NCI-H2029 treated with DMSO at 0.1 percent for 48 hours (cell line): ENCODE measurements around the gene EIF4E1B.
A peak's percentile ranks its signal among the peaks of the same experiment; 100 is the strongest.
"Not testable (repeated sequence)": the region's sequence is repeated elsewhere in the genome, so short reads cannot be mapped to it uniquely, and the experiment has no call there.

ENCODE experiments used
- DNase-seq: peaks from one replicate; lab custom pipeline; 2025; lab: John Stamatoyannopoulos, UW

The EIF4E1B gene, protein sequence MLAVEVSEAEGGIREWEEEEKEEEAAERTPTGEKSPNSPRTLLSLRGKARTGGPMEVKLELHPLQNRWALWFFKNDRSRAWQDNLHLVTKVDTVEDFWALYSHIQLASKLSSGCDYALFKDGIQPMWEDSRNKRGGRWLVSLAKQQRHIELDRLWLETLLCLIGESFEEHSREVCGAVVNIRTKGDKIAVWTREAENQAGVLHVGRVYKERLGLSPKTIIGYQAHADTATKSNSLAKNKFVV

DNA sequence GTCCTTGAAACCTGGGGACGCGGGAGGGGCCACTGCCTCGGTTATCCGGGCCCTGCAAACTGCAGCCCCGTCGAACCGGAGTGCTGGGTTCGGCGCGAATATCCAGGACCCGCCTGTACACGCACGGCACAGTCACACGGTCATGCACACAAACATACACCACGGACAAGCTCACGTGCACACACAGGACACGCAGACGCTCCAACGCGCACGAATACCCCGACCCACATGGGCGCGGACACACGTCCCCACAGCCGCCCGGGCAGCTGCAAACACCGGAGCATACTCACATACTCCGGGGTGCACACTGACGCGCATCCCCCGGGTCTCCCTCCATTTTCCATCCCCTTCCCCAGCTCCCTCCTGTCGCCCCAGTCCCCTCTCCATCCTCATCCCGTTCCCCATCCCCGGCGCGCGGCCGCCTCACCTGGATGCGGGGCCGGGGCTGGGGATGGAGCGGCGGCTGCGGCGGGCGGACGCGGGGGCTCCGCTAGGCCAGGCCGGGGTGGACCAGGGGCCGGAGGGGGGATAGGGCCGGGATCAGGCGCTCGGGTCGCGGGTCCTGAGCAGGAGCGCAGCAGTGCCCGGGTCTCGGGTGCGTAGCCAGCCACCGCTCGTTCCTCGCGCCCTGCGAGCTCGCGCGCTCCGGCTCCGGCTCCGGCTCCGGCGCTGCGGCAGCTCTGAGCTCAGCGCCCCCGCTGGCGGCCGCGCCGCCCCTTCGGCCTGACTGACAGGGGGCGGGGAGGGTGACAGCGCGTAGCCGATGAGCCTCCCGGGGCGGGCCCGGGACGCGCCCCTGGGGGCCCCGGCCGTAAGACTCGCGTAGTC is at the start of gene EIF4E1B, which contains the start of gene SNCB:
EIF4E1B (plus strand) TSS at position 823 of the 828 bp plus-strand sequence. CDS start 12,113 bp downstream, outside the sequence.
SNCB (minus strand) TSS at position 682 of the 828 bp plus-strand sequence. CDS start 880 bp downstream, outside the sequence.
- DNase-seq = no peak

DNA sequence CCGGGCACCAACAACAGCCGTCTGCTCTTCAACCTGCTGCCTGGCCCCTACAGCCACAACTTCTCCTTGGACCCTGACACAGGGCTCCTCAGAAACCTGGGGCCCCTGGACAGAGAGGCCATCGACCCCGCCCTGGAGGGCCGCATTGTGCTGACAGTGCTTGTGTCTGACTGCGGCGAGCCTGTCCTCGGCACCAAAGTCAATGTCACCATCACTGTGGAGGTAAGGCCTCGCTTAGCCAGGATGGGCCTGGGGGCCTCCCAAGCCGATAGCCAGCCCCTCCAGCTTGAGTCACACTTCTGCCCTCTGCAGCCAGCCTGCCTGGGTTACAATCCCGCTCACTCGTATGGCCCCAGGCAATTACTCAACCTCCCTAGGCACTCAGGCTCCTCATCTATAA is 49.1 kb upstream of the EIF4E1B start:
- no peak for DNase-seq

DNA sequence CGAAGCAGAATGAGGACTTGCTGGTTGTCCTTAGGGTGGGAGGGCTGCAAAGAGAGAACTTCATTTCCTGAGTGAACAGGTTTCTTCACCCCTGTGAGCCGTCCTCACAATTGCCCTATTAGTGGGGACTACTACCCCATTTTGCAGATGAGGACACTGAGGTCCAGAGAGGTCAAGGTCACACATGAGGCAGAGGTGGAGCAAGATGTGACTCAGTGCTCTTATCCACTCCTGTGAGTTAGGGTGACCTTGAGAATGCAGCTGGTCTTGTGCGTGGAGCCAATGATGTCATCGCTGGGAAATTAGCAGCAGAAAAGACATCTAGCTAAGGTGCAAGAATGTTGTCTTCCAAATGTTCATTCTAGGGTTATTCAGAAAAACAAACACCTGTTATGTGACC is 47.4 kb upstream of the EIF4E1B start:
- no peak for DNase-seq

DNA sequence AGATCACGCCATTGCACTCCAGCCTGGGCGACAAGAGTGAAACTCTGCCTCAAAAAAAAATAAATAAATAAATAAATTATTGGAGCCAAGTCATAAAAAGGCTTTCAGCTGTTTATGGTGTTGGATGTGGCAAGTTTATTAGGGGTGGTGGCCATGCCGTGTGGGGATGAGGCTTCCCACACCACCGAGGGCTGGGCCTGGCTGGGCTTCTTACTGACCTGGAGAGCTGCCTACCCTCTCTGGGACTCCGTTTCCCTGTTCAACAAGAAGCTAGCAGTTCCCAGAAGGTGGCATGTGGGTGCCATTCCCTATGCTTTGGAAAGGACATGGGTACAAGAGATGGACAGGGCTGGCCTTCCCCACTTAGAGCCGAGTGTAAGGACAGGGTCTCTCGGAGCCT is 43.1 kb upstream of the EIF4E1B start:
- DNase-seq = no peak

DNA sequence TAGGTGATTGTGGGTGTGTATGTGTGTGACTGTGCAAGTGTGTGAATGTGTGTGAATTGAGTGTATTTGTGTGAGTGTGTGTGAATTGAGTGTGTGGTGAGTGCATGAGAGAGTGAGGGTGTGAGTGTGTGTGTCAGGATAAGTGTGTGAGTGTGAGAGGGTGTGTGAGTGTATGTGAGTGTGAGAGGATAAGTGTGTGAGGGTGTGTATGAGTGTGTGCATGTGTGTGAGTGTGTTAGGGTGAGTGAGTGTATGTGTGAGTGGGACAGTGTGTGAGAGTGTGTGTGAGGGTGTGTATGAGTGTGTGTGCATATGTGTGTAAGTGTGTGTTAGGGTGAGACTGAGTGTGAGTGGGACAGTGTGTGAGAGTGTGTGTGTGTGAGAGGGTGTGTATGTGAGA is 42.2 kb upstream of the EIF4E1B start:
- DNase-seq = no peak

DNA sequence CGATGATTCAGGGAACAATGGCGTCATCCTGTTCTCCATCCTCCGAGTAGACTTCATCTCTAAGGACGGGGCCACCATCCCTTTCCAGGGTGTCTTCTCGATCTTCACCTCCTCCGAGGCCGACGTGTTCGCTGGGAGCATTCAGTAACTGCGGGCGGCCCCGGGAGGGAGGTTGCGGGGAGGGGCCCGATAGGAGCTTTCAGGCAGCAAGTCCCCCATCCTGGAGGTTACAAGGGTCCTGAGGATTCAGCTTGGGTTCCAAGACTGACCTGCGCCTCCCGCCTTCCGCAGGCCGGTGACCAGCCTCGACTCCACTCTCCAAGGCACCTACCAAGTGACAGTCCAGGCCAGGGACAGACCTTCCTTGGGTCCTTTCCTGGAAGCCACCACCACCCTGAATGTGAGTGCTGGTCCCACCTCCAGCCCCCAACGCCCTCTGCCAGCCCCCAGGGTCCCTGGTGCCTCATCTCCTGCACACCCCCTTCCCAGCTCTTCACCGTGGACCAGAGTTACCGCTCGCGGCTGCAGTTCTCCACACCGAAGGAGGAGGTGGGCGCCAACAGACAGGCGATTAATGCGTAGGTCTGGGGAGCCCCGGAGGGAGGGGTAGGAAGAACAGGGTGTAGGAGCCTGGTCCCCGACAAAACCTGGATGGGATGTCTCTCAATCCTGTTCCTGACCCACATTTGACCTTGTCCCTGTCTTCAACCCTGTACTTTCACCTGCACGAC is 41.3 kb upstream of the EIF4E1B start:
- DNase-seq = no peak

DNA sequence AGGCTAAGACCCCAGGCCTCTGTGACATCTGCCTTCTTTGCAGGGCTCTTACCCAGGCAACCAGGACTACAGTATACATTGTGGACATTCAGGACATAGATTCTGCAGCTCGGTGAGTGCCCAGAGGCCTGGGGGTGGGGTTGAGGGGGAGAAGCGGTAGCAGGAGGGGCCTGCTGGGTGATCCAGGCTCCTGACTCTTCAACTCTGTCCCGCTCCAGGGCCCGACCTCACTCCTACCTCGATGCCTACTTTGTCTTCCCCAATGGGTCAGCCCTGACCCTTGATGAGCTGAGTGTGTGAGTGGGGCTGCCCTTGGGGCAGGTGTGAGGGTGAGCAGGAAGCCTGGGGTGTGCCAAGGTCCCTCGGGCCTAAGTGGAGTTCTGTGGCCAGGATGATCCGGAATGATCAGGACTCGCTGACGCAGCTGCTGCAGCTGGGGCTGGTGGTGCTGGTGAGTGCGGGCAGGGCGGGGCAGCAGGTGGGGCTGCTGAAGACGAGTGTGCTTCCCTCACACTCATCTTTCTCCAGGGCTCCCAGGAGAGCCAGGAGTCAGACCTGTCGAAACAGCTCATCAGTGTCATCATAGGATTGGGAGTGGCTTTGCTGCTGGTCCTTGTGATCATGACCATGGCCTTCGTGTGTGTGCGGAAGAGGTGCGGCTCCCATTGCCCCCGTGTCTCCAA is 40.3 kb upstream of the EIF4E1B start:
- peak; percentile 58 for DNase-seq

DNA sequence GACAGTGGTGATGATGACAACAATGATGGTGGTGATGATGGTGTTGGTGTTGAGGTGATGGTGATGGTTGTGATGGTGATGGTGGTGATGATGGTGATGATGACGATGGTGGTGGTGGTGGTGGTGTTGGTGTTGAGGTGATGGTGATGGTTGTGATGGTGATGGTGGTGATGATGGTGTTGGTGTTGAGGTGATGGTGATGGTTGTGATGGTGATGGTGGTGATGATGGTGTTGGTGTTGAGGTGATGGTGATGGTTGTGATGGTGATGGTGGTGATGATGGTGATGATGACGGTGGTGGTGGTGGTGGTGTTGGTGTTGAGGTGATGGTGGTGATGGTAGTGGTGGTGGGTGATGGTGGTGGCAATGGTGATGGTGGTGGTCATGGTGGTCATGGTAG is 38.8 kb upstream of the EIF4E1B start:
- not testable (repeated sequence) for DNase-seq

DNA sequence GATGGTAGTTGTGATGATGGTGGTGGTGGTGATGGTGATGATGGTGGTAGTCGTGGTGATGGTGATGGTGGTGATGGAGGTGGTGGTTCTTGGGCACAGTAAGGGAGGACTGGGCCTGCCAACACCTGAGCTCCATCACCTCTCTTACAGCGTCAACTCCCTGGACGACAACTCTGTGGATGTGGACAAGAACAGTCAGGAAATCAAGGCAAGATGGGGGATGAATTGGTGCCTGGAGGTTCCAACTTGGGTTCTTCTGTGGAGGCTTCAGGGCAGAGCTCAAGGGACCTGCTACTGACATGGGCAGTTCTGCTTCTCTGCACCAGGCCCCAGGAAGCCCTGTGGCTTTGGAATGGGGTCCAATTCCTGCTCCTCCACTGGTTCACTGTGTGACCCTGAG is 37.9 kb upstream of the EIF4E1B start:
- no peak for DNase-seq

DNA sequence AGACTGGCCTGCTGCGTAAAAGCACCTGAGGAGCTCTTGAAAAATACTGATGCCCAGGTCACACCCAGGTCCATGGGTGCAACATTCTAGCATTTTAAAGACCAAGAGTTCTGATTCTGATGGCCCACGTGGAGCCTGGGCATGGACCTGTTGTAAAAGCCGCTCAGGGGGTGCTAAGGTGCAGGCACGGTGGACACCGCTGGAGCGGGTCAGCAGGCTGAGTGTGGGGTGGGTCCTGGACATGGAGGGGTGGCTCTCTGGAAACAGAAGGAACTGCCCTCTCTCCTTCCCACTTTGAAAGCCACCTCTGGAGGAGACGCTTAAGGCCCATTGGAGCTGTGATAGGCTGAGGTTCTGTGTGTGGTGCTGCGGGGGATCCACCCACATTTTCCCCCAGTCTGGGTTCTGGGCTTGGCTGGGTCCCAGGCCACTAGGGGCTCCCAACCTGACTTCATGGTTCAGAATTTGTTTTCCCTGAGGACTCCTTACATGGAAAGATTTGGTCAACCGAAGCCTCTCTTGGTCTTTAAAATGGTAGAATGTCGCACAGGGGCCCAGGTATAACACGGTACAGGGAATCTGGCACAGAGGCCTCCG is 37.1 kb upstream of the EIF4E1B start:
- no peak for DNase-seq

DNA sequence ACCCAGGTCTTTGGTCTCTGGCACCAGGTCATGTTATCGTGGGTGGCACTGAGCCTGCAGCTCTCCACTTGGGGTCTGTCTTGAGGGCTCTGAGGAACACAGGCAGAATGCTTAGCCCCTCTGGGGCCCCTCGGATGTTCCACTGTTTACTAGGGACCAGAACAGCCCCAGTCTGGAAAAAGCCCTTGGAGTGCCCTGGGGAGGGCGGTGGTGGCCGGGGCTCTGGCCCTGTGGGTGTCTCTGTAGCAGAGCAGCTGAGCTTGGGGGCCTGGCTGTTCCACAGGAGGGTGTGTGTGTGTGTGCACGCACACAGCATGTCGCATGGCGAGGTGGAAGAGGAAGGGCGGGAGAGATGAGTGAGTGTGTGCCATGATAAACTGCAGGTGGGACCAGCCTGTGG is 35.9 kb upstream of the EIF4E1B start:
- no peak for DNase-seq

DNA sequence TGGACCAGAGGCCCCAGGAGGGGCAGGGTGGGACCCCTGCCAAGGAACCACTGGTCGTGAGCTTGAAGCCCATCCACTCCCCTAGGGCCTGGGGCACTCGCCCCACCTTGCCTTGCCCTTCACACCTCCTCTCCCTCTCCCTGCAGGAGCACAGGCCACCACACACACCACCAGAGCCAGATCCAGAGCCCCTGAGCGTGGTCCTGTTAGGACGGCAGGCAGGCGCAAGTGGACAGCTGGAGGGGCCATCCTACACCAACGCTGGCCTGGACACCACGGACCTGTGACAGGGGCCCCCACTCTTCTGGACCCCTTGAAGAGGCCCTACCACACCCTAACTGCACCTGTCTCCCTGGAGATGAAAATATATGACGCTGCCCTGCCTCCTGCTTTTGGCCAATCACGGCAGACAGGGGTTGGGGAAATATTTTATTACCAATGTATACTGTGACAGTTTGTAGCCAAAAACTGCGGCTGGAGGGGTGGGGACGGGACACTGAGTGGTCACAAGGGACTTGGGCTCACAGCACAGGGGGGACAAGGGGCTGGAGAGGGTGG is 35.0 kb upstream of the EIF4E1B start:
- DNase-seq = no peak

DNA sequence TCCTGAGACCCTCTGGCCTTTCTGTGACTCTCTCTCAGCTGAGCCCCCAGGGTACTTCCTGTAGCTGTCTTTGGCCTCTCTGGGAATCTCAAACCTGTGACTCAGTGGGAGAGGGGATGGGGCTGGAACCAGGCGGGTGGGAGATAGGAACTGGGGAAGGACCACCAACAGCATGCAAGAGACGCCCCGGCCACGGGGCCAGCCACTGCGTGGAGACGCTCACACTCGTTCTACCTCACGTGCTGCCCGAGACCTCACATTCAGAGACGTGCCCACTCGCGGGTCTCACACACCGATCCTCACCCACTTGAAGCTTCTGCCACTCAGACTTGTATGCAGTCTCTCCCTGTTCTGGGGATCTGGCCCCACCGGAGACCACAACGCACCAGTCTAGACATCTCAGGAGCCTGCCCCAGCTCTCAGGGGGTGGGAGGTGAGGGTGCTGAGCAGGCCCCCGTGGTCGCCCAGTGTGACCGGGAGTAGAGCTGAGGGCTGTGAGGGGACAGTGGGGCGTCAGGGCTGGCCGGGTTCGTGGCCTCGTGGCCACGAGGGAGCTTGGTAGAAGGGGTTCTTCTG is 34.3 kb upstream of the EIF4E1B start:
- DNase-seq = no peak

DNA sequence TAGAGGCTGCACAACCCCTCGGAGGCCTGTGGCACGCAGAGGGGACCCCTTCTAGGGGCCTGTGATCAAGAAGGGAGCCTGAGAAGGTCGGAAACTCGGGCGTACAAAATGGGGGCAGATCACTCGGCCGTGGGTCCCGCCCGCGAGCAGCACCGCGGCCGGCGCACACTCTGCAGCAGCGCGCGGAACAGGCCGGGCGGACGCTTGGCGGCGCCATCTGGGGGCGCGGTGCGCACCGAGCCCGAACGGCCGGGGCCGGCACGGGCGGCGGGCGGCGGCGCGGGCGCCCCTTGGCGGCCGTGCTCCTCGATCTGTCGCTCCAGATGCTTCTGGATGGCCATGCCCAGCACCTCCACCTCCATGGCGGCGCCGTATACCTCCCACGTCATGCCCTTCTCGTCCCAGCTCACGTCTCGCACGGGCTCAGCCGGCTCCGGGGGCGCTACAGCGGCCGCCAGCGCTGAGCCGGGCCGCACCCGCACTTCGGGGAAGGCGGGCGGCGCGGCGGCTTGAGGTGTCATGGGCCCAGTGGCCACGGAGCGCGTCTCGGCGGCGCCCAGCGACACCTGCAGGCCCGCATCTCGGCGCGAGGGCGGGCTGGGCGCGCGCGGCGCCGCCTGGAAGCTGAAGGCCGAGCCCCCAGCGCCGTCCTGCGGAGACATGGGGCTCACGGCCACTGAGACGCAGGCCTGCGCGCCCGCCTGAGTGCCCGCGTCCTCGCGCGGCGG is 33.6 kb upstream of the EIF4E1B start:
- no peak for DNase-seq

DNA sequence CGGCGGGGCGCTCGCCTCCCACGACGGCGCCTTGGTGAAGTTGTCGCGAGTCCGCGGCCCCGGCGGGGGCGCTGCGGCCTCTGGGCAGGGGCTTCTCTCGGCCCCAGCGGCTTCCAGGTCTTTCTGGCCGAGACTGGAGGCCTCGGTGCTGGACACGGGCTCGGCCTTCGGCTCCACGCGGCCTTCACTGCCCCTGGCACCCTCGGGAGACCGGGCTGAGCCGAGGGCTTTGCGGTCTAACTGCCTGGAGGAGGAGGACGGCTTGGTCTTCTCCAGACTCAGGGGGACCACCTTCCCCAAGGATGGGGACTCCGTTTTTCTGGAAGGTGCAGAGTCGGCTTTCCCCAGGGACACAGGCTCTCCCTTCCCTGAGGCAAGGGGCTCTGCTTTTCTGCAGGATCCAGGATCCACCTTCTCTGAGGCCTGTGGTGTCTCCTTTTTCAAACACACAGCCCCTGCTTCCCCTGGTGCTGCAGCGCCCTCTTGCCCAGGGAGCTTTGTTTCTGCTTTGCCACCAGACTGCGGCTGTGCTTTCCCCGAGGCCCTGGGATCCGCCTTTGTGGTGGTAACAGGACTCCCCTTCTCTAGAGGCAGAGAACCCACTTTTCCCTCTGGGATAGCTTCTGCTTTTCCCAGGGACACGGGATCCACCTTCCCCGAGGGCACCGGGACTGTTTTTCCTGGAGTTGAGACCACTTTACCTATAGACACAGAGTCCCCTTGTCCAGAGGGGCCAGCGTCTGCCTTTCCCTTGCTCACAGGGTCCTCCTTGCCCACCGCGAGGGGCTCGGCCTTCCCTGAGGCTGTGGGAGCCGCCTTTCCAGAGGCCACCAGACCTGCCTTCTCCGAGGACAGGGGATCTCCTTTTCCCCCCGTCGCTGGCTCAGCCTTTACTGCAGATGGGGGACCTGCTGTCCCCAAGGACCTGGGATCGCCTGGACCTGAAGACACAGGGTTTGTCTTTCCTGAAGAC is 32.8 kb upstream of the EIF4E1B start:
- DNase-seq = no peak

DNA sequence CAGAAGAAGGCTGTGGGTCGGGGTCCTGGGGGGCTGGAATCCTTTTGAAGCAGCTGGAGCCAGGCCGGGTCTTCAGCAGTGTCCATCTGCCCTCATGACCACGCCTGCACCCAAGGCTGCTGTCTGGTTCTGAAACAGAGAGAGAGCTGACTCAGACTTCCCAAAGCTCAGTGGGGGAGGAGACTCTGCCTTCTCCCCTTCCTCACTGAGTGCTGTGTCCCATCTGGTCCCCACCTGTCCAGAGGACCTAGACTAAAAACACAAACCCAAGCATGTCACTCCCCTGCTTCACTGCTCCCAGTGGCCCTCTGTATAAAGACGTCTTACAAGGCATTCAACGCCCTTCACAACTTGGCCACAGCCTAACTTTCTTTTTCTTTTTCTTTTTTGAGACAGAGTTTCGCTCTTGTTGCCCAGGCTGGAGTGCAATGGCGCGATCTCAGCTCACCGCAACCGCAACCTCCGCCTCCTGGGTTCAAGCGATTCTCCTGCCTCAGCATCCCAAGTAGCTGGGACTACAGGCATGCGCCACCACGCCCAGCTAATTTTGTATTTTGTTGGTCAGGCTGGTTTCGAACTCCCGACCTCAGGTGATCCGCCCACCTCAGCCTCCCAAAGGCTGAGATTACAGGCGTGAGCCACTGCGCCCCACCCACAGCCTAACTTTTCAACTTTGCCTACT is 30.6 kb upstream of the EIF4E1B start:
- DNase-seq = not testable (repeated sequence)

DNA sequence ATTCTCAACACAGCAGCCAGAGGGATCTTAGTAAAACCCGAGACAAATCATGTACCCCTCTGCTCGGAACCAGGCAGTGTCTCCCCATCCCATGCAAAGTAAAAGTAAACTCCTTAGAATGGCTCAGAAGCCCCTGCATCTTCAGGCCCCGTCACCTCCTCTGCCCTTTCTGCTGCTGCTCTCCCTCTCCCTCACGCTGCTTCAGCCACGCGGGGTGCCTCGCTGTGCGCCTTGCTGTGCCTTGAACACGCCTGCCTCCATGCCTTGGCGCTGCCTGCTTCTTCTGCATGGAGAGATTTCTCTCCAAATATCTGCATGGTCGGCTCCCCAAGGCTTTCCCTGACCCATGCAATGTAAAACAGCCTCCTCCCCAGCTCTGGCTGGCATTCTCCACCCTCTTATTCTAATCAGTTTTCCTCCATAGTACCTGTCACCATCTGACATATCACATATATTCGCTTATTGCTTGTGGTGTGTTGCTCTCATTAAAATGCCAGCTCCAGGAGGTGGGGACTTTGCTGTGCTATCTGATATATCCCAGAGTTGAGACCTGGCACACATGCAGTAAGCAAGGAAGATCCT is 28.5 kb upstream of the EIF4E1B start:
- DNase-seq = no peak

DNA sequence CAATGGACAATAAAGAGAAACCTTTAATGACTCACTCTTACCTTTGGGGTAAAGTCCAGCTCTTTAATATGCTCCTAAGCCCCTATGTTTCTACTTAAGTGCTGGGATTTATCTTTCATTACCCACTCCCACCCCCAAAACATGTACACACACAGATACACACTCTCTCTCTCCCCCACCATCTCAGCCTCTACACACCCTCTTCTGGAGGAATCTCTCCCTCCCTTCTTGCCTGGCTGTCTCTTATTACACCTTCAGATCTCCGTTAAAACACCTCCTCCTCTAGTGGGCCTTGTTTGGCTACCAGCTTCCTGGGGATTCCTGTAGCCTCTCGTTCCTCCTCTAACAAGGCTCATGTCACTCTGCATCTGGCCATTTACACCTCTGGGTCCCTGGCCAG is 27.4 kb upstream of the EIF4E1B start:
- DNase-seq = no peak
